ENCODE measurements around the gene CEACAM7. TPM values are rescaled to one million over a fixed set of nuclear protein-coding genes. Genes with fewer than 3 reads are reported as not detected.

The CEACAM7 gene
- total and polyA plus RNA-seq, 10 of the 15 experiments (the other 5 are each of a cell fraction or from before 2014, with no cell fraction given) = not detected

- CTCF ChIA-PET = interaction anchor here (0.7 to 2.9 kb wide), 13 partner anchors 9 to 147 kb away, joined by 3 to 18 read pairs (median 5); no protein-coding TSS in a partner anchor
- H2AFZ ChIP-seq (ENCODE audit: control insufficient read depth, low read depth, low read length) = no peak overlapping the region
- H3K4me3 ChIP-seq = no peak overlapping the region
- POLR2A ChIA-PET = no interaction called here
- H3K9me3 ChIP-seq (replicated peaks; ENCODE audit: control insufficient read depth, insufficient read depth, low read length) = no peaks in the 10 kb centered on the region
- intact Hi-C loops (cut with micrococcal nuclease; ENCODE audit: unreplicated experiment) (no loop called here), in situ Hi-C loops (cut with MboI) (no loop called here)
- BruUV-seq (replicated peaks) = no TSS peak
- no peaks in the 10 kb centered on the region for H3K36me3 ChIP-seq (ENCODE audit: control insufficient read depth in 2 of 2, insufficient read depth in 2 of 2, low read length in 1 of 2)
- no peak overlapping the region for H3K9ac ChIP-seq (ENCODE audit: control insufficient read depth, insufficient read depth, low read length)
- H4K20me1 ChIP-seq (ENCODE audit: control insufficient read depth, insufficient read depth) = no peaks in the 10 kb centered on the region
- no peak for ATAC-seq
- H3K27me3 ChIP-seq (replicated peaks in 1 of 2; ENCODE audit: control insufficient read depth in 2 of 2, insufficient read depth in 2 of 2, low read length in 1 of 2) = no peaks in the 10 kb centered on the region; a peak in 1 of 4 replicates
- 48% methylated on average over 14 of the region's 14 CpGs for WGBS (ENCODE audit: insufficient coverage, insufficient replicate concordance, low lambda C conversion rate, missing lambda C conversion rate)
- H3K4me1 ChIP-seq (ENCODE audit: control insufficient read depth, insufficient read depth, low read length) = no peaks in the 10 kb centered on the region
- TF ChIP-seq CTCF (IDR thresholded peaks at IDR 0.05 in 2 of 3, conservative IDR thresholded peaks at IDR 0.05 in 1 of 3; ENCODE audit: control insufficient read depth in 2 of 3, extremely low read depth in 1 of 3, insufficient read depth in 1 of 3, low read depth in 3 of 3, low read length in 3 of 3) (peak; percentile 27 to 59 (median 54)), NRF1 (conservative IDR thresholded peaks at IDR 0.05; ENCODE audit: low read depth, low read length) (no peak)
- no peak overlapping the region for H3K4me2 ChIP-seq (ENCODE audit: control insufficient read depth, insufficient read depth)
- no peak for FAIRE-seq
- no peaks in the 10 kb centered on the region for H3K79me2 ChIP-seq (ENCODE audit: control insufficient read depth, insufficient read depth, low read length)
- RAD21 ChIA-PET (ENCODE audit: unreplicated experiment) = interaction anchor here (1.2 kb wide), 1 partner anchor 10 kb away, joined by 8 read pairs; no protein-coding TSS in a partner anchor
- no peak for DNase-seq (ENCODE audit: low read depth, low spot score)
- SMC1A ChIA-PET (ENCODE audit: uncharacterized antibody, unreplicated experiment) = interaction anchor here (0.6 kb wide), 1 partner anchor 104 kb away, joined by 3 read pairs; no protein-coding TSS in a partner anchor
- H3K27ac ChIP-seq (ENCODE audit: control insufficient read depth, insufficient read depth) = no peak overlapping the region
Measured at GRCh38 chr19:41646589-41647204, 41.4 kb downstream of the CEACAM7 start.
